ENCODE data around the gene SOX13. TPM values are rescaled to one million over a fixed set of nuclear protein-coding genes. Genes with fewer than 3 reads are reported as not detected.

SOX13 gene
- total RNA-seq, 1 experiment from 2014 or later: 53.0 TPM

DNA sequence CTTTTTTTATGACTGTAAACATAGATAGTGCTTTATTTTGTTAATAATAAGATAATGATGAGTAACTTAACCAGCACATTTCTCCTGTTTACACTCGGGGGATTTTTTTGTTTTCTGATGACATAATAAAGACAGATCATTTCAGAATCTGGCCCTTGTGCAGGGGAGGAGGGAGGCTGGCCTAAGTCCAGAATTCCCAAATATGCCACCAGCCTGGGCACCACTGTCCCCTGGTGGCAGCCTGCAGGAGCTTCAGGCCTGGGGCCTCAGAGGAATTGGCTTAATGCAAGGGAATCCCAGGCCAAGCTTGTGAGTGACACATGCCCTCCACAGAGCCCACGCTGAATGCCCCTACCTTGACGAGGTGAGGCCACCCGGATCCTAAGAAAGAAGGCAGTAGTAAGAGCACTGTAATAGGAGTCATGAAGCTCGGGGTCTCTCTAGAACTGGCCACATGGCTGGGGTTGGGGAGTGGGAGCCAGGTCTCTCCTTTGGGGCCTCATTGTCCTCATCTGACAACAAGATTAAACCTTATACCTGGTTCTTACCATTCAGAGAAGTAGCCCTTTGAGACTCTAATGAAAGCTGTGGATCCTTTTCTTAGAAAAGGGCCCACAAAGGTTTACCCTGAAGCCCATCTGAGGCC, 54.8 kb downstream of the SOX13 start:
- H3K27me3 ChIP-seq (ENCODE audit: control insufficient read depth, insufficient read depth, low read length): no peaks in the 10 kb centered on the region
- peaks cover 29% of the 10 kb centered on the region for H3K4me1 ChIP-seq (ENCODE audit: control insufficient read depth, insufficient read depth, low read length)
- in situ Hi-C loops (cut with HindIII; ENCODE audit: low pct_unique_long_range_greater_than_20kb, low sequenced_read_pairs) (loop anchor here (25.0 kb wide), 1 partner anchor 265 kb away; the partner anchor contains the start of gene SNRPE), intact Hi-C loops (cut with micrococcal nuclease; ENCODE audit: unreplicated experiment) (loop anchor here (1.0 kb wide), 1 partner anchor 256 kb away; no protein-coding TSS in a partner anchor)
- peaks cover 3% of the 10 kb centered on the region for H3K36me3 ChIP-seq (ENCODE audit: control insufficient read depth, insufficient read depth, low read length)
- POLR2A ChIA-PET: no interaction called here
- H3K4me3 ChIP-seq (ENCODE audit: low read depth in 2 of 2, low read length in 2 of 2): no peak overlapping the region
- CTCF ChIA-PET: interaction anchor here (0.5 to 2.8 kb wide), 5 partner anchors 39 to 285 kb away, joined by 3 to 30 read pairs (median 3); no protein-coding TSS in a partner anchor
- H3K27ac ChIP-seq (ENCODE audit: low read length): no peak overlapping the region
- BruUV-seq (replicated peaks): no TSS peak
- H3K9me3 ChIP-seq (ENCODE audit: control insufficient read depth, insufficient read depth, low read depth, low read length): no peaks in the 10 kb centered on the region
- peak; percentile 57 for ATAC-seq
- peak; percentile 54 for DNase-seq (ENCODE audit: low read depth, low spot score)
- TF ChIP-seq TCF7L2 (IDR thresholded peaks at IDR 0.05; ENCODE audit: low read depth, low read length): no peak
- TF ChIP-seq, protein P1, sequence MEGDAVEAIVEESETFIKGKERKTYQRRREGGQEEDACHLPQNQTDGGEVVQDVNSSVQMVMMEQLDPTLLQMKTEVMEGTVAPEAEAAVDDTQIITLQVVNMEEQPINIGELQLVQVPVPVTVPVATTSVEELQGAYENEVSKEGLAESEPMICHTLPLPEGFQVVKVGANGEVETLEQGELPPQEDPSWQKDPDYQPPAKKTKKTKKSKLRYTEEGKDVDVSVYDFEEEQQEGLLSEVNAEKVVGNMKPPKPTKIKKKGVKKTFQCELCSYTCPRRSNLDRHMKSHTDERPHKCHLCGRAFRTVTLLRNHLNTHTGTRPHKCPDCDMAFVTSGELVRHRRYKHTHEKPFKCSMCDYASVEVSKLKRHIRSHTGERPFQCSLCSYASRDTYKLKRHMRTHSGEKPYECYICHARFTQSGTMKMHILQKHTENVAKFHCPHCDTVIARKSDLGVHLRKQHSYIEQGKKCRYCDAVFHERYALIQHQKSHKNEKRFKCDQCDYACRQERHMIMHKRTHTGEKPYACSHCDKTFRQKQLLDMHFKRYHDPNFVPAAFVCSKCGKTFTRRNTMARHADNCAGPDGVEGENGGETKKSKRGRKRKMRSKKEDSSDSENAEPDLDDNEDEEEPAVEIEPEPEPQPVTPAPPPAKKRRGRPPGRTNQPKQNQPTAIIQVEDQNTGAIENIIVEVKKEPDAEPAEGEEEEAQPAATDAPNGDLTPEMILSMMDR (IDR thresholded peaks at IDR 0.05): peak; percentile 99

DNA sequence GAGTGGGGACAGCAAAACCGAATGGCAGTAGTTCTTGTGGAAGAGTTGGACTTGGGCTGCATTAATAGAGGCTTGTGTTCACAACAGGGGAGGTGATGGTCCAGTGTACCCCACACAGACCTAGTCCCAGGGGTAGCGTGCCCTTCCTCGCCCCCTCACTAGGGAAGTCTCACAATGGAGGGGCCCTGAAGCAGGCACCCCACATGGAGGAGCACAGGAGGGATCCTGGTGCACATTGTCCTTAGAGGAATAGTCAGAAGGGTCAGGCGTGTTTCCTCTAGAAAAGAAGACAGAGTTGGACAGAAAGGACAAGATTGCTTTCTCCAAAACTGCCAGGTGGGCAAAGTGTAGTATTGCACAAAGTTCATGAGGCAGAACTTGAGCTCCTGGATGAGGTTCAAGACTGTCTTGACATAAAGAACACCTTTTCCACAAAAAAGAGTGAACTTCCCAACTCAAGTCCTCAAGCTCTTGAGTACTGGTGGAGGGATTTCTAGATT, 55.6 kb downstream of the SOX13 start:
- intact Hi-C loops (cut with micrococcal nuclease; ENCODE audit: unreplicated experiment) (no loop called here), in situ Hi-C loops (cut with HindIII; ENCODE audit: low pct_unique_long_range_greater_than_20kb, low sequenced_read_pairs) (loop anchor here (25.0 kb wide), 1 partner anchor 266 kb away; the partner anchor contains the start of gene SNRPE)
- no peaks in the 10 kb centered on the region for H3K27me3 ChIP-seq (ENCODE audit: control insufficient read depth, insufficient read depth, low read length)
- no peak overlapping the region for H3K4me3 ChIP-seq (ENCODE audit: low read depth in 2 of 2, low read length in 2 of 2)
- BruUV-seq (replicated peaks): no TSS peak
- CTCF ChIA-PET: interaction anchor here (0.6 to 2.8 kb wide), 9 partner anchors 11 to 268 kb away, joined by 3 to 30 read pairs (median 3); partner anchors contain the start of gene SOX13
- TF ChIP-seq, protein P2, sequence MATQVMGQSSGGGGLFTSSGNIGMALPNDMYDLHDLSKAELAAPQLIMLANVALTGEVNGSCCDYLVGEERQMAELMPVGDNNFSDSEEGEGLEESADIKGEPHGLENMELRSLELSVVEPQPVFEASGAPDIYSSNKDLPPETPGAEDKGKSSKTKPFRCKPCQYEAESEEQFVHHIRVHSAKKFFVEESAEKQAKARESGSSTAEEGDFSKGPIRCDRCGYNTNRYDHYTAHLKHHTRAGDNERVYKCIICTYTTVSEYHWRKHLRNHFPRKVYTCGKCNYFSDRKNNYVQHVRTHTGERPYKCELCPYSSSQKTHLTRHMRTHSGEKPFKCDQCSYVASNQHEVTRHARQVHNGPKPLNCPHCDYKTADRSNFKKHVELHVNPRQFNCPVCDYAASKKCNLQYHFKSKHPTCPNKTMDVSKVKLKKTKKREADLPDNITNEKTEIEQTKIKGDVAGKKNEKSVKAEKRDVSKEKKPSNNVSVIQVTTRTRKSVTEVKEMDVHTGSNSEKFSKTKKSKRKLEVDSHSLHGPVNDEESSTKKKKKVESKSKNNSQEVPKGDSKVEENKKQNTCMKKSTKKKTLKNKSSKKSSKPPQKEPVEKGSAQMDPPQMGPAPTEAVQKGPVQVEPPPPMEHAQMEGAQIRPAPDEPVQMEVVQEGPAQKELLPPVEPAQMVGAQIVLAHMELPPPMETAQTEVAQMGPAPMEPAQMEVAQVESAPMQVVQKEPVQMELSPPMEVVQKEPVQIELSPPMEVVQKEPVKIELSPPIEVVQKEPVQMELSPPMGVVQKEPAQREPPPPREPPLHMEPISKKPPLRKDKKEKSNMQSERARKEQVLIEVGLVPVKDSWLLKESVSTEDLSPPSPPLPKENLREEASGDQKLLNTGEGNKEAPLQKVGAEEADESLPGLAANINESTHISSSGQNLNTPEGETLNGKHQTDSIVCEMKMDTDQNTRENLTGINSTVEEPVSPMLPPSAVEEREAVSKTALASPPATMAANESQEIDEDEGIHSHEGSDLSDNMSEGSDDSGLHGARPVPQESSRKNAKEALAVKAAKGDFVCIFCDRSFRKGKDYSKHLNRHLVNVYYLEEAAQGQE (IDR thresholded peaks at IDR 0.05; ENCODE audit: insufficient read depth in 1 of 2, low read depth in 2 of 2, low read length in 1 of 2): no peak
- TF ChIP-seq SIN3A (IDR thresholded peaks at IDR 0.05; ENCODE audit: borderline replicate concordance, insufficient read depth, low read depth, low read length) (no peak), TCF7L2 (IDR thresholded peaks at IDR 0.05; ENCODE audit: low read depth, low read length) (no peak), POLR2AphosphoS5 (IDR thresholded peaks at IDR 0.05; ENCODE audit: low read depth, low read length) (no peak)
- TF ChIP-seq, protein P1 (IDR thresholded peaks at IDR 0.05): no peak
- H3K27ac ChIP-seq (ENCODE audit: low read length): peak overlapping the region; percentile 23; the same call in 1 of the 2 replicates
- peaks cover 3% of the 10 kb centered on the region for H3K36me3 ChIP-seq (ENCODE audit: control insufficient read depth, insufficient read depth, low read length)
- peaks cover 29% of the 10 kb centered on the region for H3K4me1 ChIP-seq (ENCODE audit: control insufficient read depth, insufficient read depth, low read length)
- no peaks in the 10 kb centered on the region for H3K9me3 ChIP-seq (ENCODE audit: control insufficient read depth, insufficient read depth, low read depth, low read length)
- ATAC-seq (0 out of 2 replicates have a peak, but pooled peaks have one; percentile 1), DNase-seq (ENCODE audit: low read depth, low spot score) (no peak)
- POLR2A ChIA-PET: no interaction called here

Measured in Panc1 (cell line).